ENCODE data around the gene KLHL21. TPM values are rescaled to one million over a fixed set of nuclear protein-coding genes. Genes with fewer than 3 reads are reported as not detected.

KLHL21 gene
- total RNA-seq (2022; extraction: Qiagen RNA extraction), result 15.5 to 23.4 TPM (median 18.2 TPM) in 5 replicates

GRCh38 chr1:6602669-6603237 lies at the start of gene KLHL21:
Gene KLHL21 (minus strand): TSS chr1:6602869. CDS start chr1:6602817, 52 bp downstream.

GRCh38 chr1:6624710-6625583 lies 22.3 kb upstream of the KLHL21 start, which contains the start of gene THAP3:
Gene THAP3 (plus strand): TSS chr1:6624868. CDS start chr1:6625219, 351 bp downstream.

GRCh38 chr1:6613361-6614018 lies 10.8 kb upstream of the KLHL21 start, which contains the start of gene PHF13:
Gene PHF13 (plus strand): TSS chr1:6613731. CDS start chr1:6614067, 336 bp downstream.

GRCh38 chr1:6579374-6580118 lies 23.1 kb downstream of the KLHL21 start, which contains the start of gene ZBTB48:
Gene ZBTB48 (plus strand): TSS chr1:6579994. CDS start chr1:6580610, 616 bp downstream.

GRCh38 chr1:6554907-6555778 lies 47.5 kb downstream of the KLHL21 start, which contains the start of gene TAS1R1:
Gene TAS1R1 (plus strand): TSS chr1:6555307. CDS start chr1:6555374, 67 bp downstream.

GRCh38 chr1:6554031-6554906 lies 48.4 kb downstream of the KLHL21 start, which contains the start of gene NOL9:
Gene NOL9 (minus strand): TSS chr1:6554513. CDS start chr1:6554502, 11 bp downstream.

Other genes starting within 250 kb of the KLHL21 start
- gene ACOT7, start 209.1 kb downstream of the KLHL21 start, total RNA-seq (2022; extraction: Qiagen RNA extraction), result 76.2 to 109 TPM (median 105 TPM) in 5 replicates
- gene HES2, start 182.9 kb downstream of the KLHL21 start, total RNA-seq (2022; extraction: Qiagen RNA extraction), result 3.1 to 6.0 TPM (median 4.8 TPM) in 5 replicates
- gene ESPN, start 178.1 kb downstream of the KLHL21 start, total RNA-seq (2022; extraction: Qiagen RNA extraction), result 0.43 to 0.79 TPM (median 0.53 TPM) in 5 replicates
- 1.9 to 3.6 TPM (median 2.8 TPM) in 5 replicates for gene TNFRSF25, start 136.7 kb downstream of the KLHL21 start, total RNA-seq (2022; extraction: Qiagen RNA extraction)
- 2.2 to 4.0 TPM (median 3.3 TPM) in 5 replicates for gene PLEKHG5, start 111.2 kb downstream of the KLHL21 start, total RNA-seq (2022; extraction: Qiagen RNA extraction)
- gene NOL9, start 48.4 kb downstream of the KLHL21 start, total RNA-seq (2022; extraction: Qiagen RNA extraction), result 2.9 to 5.1 TPM (median 3.6 TPM) in 5 replicates
- 0.03 TPM in 1 of 5 replicates, not detected in the others for gene TAS1R1, start 47.6 kb downstream of the KLHL21 start, total RNA-seq (2022; extraction: Qiagen RNA extraction)
- 13.1 to 17.6 TPM (median 15.1 TPM) in 5 replicates for gene ZBTB48, start 22.9 kb downstream of the KLHL21 start, total RNA-seq (2022; extraction: Qiagen RNA extraction)
- 7.6 to 10.1 TPM (median 9.1 TPM) in 5 replicates for gene PHF13, start 10.9 kb upstream of the KLHL21 start, total RNA-seq (2022; extraction: Qiagen RNA extraction)
- gene THAP3, start 22.0 kb upstream of the KLHL21 start, total RNA-seq (2022; extraction: Qiagen RNA extraction), result 13.6 to 18.6 TPM (median 16.7 TPM) in 5 replicates
- gene DNAJC11, start 98.9 kb upstream of the KLHL21 start, total RNA-seq (2022; extraction: Qiagen RNA extraction), result 30.2 to 36.1 TPM (median 33.4 TPM) in 5 replicates
- 62.7 to 71.0 TPM (median 65.8 TPM) in 5 replicates for gene CAMTA1, start 182.6 kb upstream of the KLHL21 start, total RNA-seq (2022; extraction: Qiagen RNA extraction)

All from A549 treated with AZD2906 at 1 μM for 4 hours (cell line).